Left ventricle myocardium inferior (tissue), 1 donor: Measurements from ENCODE around the gene NADK. TPM values are rescaled to one million over a fixed set of nuclear protein-coding genes. Genes with fewer than 3 reads are reported as not detected.

Experiments used
- DNase-seq: peaks from one replicate; pipeline ENCODE4 v3.0.0-alpha.2; 2020
- H3K27ac ChIP-seq: fragments of 200-600 bp; replicated peaks from 2 replicates; pipeline ENCODE4 v1.8.0; 2021
- H3K27me3 ChIP-seq: fragments of 200-600 bp; 2 replicates; pipeline ENCODE4 v1.8.0; 2021; ENCODE audit warnings: low read depth
- H3K36me3 ChIP-seq: fragments of 200-600 bp; 2 replicates; pipeline ENCODE4 v1.8.0; 2021
- H3K4me1 ChIP-seq: fragments of 200-600 bp; 2 replicates; pipeline ENCODE4 v1.8.0; 2021
- H3K4me3 ChIP-seq: fragments of 200-600 bp; 2 replicates; pipeline ENCODE4 v1.8.0; 2021; ENCODE audit warnings: mild to moderate bottlenecking, moderate library complexity
- H3K9me3 ChIP-seq: fragments of 200-600 bp; replicated peaks from 2 replicates; pipeline ENCODE4 v1.8.0; 2021
- CTCF ChIP-seq: fragments of 200-600 bp; IDR thresholded peaks from 2 replicates; pipeline ENCODE4 v1.8.0; 2021; ENCODE audit warnings: antibody characterized with exemption, mild to moderate bottlenecking, borderline replicate concordance
- intact Hi-C: fragments of 100-400 bp; cut with micrococcal nuclease; formaldehyde crosslinking; loops from one replicate; pipeline ENCODE4 v1.11.0; 2022
- total RNA-seq: library from RNA; stranded (reverse); fragmentation: NEBNext Ultra II Directional; extraction: Animal tissue kit (Norgen Biotek cat#: 25700); gene quantifications from one replicate; pipeline ENCODE4 v1.2.1, GENCODE V29; 2021
- donor health status: DM: no; HTN: yes; CAD: no; lungs with severe emphysema.

Gene NADK
- total RNA-seq, 1 donor from 2014 or later = 25.3 TPM

GRCh38 chr1:1768249-1768992 lies 9.8 kb downstream of the NADK start:
- TF ChIP-seq CTCF = no peak
- intact Hi-C loops = loop anchor here (10.0 kb wide), 1 partner anchor 136 kb away; no protein-coding TSS in a partner anchor
- H3K36me3 ChIP-seq = peaks cover 70% of the 10 kb centered on the region

GRCh38 chr1:1764876-1765470 lies 13.3 kb downstream of the NADK start:
- intact Hi-C loops = loop anchor here (10.0 kb wide), 1 partner anchor 140 kb away; no protein-coding TSS in a partner anchor

More at GRCh38 chr1:1768249-1768992, 9.8 kb downstream of the NADK start:
- DNase-seq = no peak
- Histone ChIP-seq H3K4me1 (no peaks in the 10 kb centered on the region), H3K4me3 (no peak overlapping the region), H3K27me3 (no peaks in the 10 kb centered on the region), H3K27ac (no peak overlapping the region), H3K9me3 (peaks cover 26% of the 10 kb centered on the region)

GRCh38 chr1:1763657-1764621 lies 14.3 kb downstream of the NADK start:
- peaks cover 79% of the 10 kb centered on the region for H3K36me3 ChIP-seq
- H3K4me1 ChIP-seq = peaks cover 11% of the 10 kb centered on the region
- H3K4me3 ChIP-seq = no peak overlapping the region
- no peak overlapping the region for H3K27ac ChIP-seq
- H3K9me3 ChIP-seq = no peaks in the 10 kb centered on the region
- DNase-seq = peak; percentile 62
- no peak for TF ChIP-seq CTCF
- intact Hi-C loops = loop anchor here (10.0 kb wide), 1 partner anchor 141 kb away; no protein-coding TSS in a partner anchor
- H3K27me3 ChIP-seq = no peaks in the 10 kb centered on the region

More at GRCh38 chr1:1764876-1765470, 13.3 kb downstream of the NADK start:
- TF ChIP-seq CTCF = no peak
- H3K27me3 ChIP-seq = no peaks in the 10 kb centered on the region
- H3K4me1 ChIP-seq = peaks cover under 1% of the 10 kb centered on the region
- no peak for DNase-seq
- peaks cover 5% of the 10 kb centered on the region for H3K9me3 ChIP-seq
- no peak overlapping the region for H3K4me3 ChIP-seq
- H3K36me3 ChIP-seq = peaks cover 76% of the 10 kb centered on the region
- H3K27ac ChIP-seq = no peak overlapping the region

GRCh38 chr1:1761504-1762376 lies 16.5 kb downstream of the NADK start:
- H3K36me3 ChIP-seq = peaks cover 78% of the 10 kb centered on the region
- H3K4me1 ChIP-seq = peaks cover 19% of the 10 kb centered on the region
- no peak for TF ChIP-seq CTCF
- no peaks in the 10 kb centered on the region for H3K9me3 ChIP-seq
- H3K27me3 ChIP-seq = no peaks in the 10 kb centered on the region
- intact Hi-C loops = loop anchor here (10.0 kb wide), 1 partner anchor 143 kb away; no protein-coding TSS in a partner anchor
- DNase-seq = no peak
- H3K4me3 ChIP-seq = no peak overlapping the region
- no peak overlapping the region for H3K27ac ChIP-seq
